Measurements from ENCODE around the gene TPM1. TPM values are rescaled to one million over a fixed set of nuclear protein-coding genes. Genes with fewer than 3 reads are reported as not detected.

The TPM1 gene
- total RNA-seq, 1 donor from 2014 or later: 11.1 TPM

DNA sequence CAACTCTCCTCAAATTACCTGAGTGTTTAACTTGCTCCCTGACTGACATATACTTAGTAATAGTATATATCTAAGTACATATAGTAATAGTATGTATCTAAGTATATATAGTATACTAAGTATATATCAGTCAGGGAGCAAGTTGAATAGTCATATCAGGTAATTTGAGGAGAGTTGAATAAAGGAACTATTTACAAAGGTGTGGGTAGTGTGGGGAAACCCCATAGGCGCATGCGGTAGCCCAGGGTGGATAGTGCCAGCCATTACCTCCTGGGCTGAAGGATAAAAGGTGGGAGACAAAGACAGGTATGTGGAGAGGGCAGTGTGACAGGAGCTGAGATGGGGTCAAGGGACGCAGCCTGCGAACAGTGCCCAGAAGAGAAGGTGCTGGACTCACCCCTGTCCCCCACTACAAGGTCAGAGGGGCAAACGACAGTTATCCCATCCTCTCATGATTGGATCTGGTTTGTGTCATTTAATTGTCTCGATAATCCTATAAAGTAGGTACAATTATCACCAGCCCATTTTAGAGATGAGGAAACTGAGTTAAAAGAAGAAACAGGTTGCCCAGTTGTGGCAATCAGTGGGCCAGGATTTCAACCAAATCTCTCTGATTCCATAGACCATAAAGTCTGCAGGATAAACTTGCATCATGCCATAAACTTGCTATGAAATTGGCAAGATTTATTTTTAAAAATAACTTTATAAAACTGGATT is 34.1 kb upstream of the TPM1 start:
- no peaks in the 10 kb centered on the region for H3K9me3 Mint-ChIP-seq
- peaks cover 3% of the 10 kb centered on the region for H3K27me3 Mint-ChIP-seq (ENCODE audit: low read depth)
- intact Hi-C loops (cut with micrococcal nuclease): no loop called here
- H3K36me3 Mint-ChIP-seq (ENCODE audit: low read depth): no peaks in the 10 kb centered on the region
- H3K4me3 Mint-ChIP-seq (ENCODE audit: low read depth): no peak overlapping the region
- H3K4me1 Mint-ChIP-seq (ENCODE audit: low read depth): no peaks in the 10 kb centered on the region
- no peak for DNase-seq (ENCODE audit: low spot score)
- H3K27ac Mint-ChIP-seq: no peak overlapping the region

DNA sequence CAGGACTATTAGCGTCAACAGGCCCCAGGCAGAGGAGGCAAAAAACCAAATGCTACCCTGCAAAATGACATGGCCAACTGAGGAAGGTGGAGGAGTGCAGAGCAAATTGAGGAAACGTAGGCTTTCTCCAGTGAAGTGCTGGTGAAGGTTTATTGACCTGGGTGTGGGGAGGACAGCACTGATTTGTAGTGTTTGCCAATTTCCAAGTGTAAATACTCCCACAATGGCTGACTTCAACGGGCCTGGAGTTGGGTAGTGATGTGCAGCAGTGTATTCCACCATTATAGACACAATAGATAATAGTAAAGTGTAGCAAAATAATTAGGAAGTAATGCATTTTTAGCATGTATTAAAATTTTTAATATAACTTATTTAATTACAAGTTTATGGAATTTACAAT is 32.2 kb upstream of the TPM1 start:
- Mint-ChIP-seq H3K4me3 (ENCODE audit: low read depth) (no peak overlapping the region), H3K36me3 (ENCODE audit: low read depth) (no peaks in the 10 kb centered on the region), H3K4me1 (ENCODE audit: low read depth) (no peaks in the 10 kb centered on the region), H3K27me3 (ENCODE audit: low read depth) (peaks cover 3% of the 10 kb centered on the region), H3K9me3 (no peaks in the 10 kb centered on the region), H3K27ac (no peak overlapping the region)
- DNase-seq (ENCODE audit: low spot score): no peak
- intact Hi-C loops (cut with micrococcal nuclease): no loop called here

DNA sequence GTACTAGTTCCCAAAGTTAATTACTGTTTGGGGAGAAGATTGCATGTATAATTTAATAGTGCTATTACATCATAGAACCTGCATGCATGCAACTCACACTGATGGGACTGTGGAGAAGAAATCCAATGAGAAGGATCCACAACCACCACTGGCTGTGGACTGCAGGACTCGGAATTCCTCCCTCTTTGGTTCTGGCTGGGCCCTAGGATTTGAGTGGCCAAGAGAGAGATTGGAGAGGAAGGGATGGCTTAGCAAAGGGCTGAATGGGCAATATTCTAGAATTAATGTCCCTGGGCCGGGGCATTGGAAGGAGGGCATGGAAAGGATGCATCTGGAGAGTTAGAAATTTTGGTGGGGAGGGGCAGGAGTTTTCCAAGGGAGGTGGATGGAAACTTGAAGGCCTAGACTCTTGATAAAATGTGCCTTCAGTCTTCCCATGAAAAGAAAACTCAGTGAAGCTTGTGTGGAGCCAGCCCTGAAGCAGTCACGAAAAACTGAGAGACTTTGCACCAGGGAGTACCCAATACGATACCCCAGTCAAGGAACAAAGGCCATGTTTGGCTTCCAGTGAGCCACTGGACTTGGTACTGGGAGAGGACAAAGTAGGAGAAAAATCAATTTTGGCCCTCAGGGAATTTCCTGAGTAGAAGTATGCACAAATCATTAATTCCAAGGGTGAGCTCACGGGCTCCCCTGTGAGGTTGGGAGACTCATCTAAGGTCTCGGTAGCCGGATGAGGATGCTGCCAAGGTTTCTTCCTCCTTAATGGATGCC is 31.4 kb upstream of the TPM1 start:
- Mint-ChIP-seq H3K4me3 (ENCODE audit: low read depth) (no peak overlapping the region), H3K27me3 (ENCODE audit: low read depth) (peaks cover 3% of the 10 kb centered on the region), H3K4me1 (ENCODE audit: low read depth) (peaks cover 4% of the 10 kb centered on the region), H3K27ac (no peak overlapping the region), H3K9me3 (no peaks in the 10 kb centered on the region), H3K36me3 (ENCODE audit: low read depth) (no peaks in the 10 kb centered on the region)
- DNase-seq (ENCODE audit: low spot score): no peak
- intact Hi-C loops (cut with micrococcal nuclease): no loop called here

DNA sequence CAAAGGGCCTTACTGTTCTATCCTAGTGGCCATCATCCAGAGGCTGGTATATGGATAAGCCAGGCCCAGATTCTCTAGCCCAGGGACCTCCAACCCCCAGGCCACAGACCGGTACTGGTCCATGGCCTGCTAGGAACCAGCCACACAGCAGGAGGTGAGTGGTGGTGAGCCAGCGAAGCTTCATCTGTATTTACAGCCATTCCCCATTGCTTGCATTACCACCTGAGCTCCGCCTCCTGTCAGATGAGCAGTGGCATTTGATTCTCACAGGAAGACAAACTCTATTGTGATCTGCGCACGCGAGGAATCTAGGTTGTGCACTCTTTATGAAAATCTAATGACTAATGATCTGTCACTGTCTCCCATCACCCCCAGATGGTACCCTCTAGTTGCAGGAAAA is 30.1 kb upstream of the TPM1 start:
- no peak for DNase-seq (ENCODE audit: low spot score)
- Mint-ChIP-seq H3K27me3 (ENCODE audit: low read depth) (peaks cover 3% of the 10 kb centered on the region), H3K9me3 (no peaks in the 10 kb centered on the region), H3K4me1 (ENCODE audit: low read depth) (peaks cover 4% of the 10 kb centered on the region), H3K4me3 (ENCODE audit: low read depth) (no peak overlapping the region), H3K36me3 (ENCODE audit: low read depth) (no peaks in the 10 kb centered on the region), H3K27ac (no peak overlapping the region)
- intact Hi-C loops (cut with micrococcal nuclease): no loop called here

DNA sequence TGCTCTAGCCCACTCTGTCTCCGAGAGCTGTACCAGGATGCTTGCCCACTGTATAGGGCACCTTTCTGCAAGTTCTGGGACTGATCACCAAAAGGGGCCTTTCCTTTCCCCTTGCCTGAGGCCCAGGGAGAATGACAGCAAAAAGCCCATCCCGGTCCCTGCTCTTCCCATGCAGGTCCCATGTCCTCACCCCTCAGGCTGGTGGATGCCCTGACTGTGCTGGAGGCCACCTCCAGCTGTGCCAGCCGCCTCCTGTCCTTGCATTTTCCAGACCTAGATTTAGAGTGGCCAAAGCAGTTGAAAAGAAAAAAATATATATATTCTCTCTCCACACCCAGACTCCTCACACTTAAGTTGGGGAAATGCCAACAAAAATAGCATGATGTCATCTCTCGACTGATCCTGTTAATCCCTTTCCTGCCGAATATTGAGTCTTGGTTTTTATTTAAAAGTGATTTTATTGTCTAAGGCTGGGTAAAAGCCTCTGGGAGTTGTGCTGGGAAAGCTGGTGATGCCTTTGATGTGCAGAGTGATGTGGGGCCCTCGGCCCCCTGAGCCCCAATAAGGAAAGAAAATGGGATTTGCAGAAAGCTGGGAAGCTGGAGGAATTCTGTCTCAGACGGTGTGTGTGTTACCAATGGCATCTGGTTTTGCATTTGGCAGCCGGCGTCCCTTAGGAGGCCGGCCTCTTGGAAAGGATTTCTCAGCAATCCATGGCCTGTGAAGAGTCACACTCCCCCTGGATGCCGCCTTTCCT is 29.3 kb upstream of the TPM1 start:
- Mint-ChIP-seq H3K27me3 (ENCODE audit: low read depth) (peaks cover 3% of the 10 kb centered on the region), H3K36me3 (ENCODE audit: low read depth) (no peaks in the 10 kb centered on the region), H3K4me1 (ENCODE audit: low read depth) (peaks cover 4% of the 10 kb centered on the region), H3K9me3 (no peaks in the 10 kb centered on the region), H3K27ac (no peak overlapping the region), H3K4me3 (ENCODE audit: low read depth) (no peak overlapping the region)
- no peak for DNase-seq (ENCODE audit: low spot score)
- intact Hi-C loops (cut with micrococcal nuclease): no loop called here

DNA sequence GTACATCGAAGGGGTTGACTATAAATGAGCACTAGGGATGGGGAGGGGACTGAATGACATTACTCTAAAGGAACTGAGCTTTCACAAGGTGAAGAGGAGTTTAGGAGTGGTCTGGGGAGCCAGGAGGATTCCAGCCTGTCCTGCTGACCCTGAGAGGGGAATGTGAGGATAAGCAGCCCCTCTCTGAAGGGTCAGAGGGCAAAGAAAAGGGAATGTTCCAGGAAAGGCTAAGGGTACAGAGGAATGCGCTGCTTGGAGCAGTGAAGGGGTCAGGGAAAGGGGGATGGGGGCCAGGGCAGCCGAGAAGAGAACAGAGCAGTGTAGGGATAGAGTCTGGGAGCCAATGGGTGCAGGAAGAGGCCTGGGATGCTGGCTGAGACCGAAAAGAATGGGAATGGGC is 28.0 kb upstream of the TPM1 start:
- peaks cover 4% of the 10 kb centered on the region for H3K4me1 Mint-ChIP-seq (ENCODE audit: low read depth)
- H3K27me3 Mint-ChIP-seq (ENCODE audit: low read depth): peaks cover 3% of the 10 kb centered on the region
- H3K27ac Mint-ChIP-seq: no peak overlapping the region
- no peak for DNase-seq (ENCODE audit: low spot score)
- intact Hi-C loops (cut with micrococcal nuclease): no loop called here
- H3K4me3 Mint-ChIP-seq (ENCODE audit: low read depth): no peak overlapping the region
- H3K9me3 Mint-ChIP-seq: no peaks in the 10 kb centered on the region
- no peaks in the 10 kb centered on the region for H3K36me3 Mint-ChIP-seq (ENCODE audit: low read depth)

DNA sequence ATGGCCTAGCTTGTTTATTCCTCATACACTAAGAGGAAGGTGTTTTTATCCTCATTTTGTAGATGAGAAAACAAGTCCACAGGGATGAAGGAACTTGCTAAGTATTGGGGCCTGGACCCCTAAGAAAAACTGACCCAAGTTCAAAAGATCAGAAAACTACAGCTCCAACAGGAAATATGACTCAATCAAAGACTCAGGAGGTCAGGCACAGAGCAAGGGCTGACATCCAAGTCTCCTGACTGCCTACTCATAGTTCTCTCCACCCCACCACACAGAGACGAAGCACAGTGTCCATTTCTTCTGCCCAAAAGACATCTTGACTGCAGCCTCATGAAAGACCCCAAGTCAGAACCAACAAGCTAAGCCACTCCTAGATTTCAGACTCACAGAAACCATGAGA is 26.9 kb upstream of the TPM1 start:
- H3K36me3 Mint-ChIP-seq (ENCODE audit: low read depth): no peaks in the 10 kb centered on the region
- intact Hi-C loops (cut with micrococcal nuclease): no loop called here
- H3K4me3 Mint-ChIP-seq (ENCODE audit: low read depth): no peak overlapping the region
- peaks cover 4% of the 10 kb centered on the region for H3K4me1 Mint-ChIP-seq (ENCODE audit: low read depth)
- no peaks in the 10 kb centered on the region for H3K9me3 Mint-ChIP-seq
- DNase-seq (ENCODE audit: low spot score): no peak
- H3K27ac Mint-ChIP-seq: no peak overlapping the region
- peaks cover 3% of the 10 kb centered on the region for H3K27me3 Mint-ChIP-seq (ENCODE audit: low read depth)

GRCh38 chr15:63016234-63016633 is 26.3 kb upstream of the TPM1 start:
- intact Hi-C loops (cut with micrococcal nuclease): no loop called here
- H3K4me1 Mint-ChIP-seq (ENCODE audit: low read depth): peaks cover 4% of the 10 kb centered on the region
- H3K27ac Mint-ChIP-seq: no peak overlapping the region
- no peaks in the 10 kb centered on the region for H3K9me3 Mint-ChIP-seq
- no peaks in the 10 kb centered on the region for H3K36me3 Mint-ChIP-seq (ENCODE audit: low read depth)
- no peak overlapping the region for H3K4me3 Mint-ChIP-seq (ENCODE audit: low read depth)
- DNase-seq (ENCODE audit: low spot score): no peak
- peaks cover 3% of the 10 kb centered on the region for H3K27me3 Mint-ChIP-seq (ENCODE audit: low read depth)

DNA sequence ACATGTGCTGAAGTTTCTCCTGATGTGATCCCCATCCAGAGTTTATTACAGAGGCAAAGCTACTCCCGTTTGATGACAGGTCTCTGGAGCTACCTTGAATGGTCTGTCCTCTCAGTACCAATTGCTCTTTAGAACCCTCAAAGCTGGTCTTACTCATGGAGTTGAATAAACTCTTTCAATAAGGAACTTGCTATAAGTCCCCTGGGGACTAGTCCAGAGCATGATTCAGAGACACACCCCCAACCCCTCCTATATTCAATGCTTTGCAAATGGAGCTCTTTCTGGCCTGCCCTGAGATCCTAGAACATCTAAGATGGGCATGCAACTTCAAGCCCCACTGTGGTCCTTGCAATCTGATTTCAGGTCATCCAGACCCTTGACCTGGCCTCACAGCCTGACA is 23.9 kb upstream of the TPM1 start:
- Mint-ChIP-seq H3K27ac (no peak overlapping the region), H3K4me1 (ENCODE audit: low read depth) (peaks cover 4% of the 10 kb centered on the region), H3K27me3 (ENCODE audit: low read depth) (peaks cover 7% of the 10 kb centered on the region), H3K36me3 (ENCODE audit: low read depth) (no peaks in the 10 kb centered on the region), H3K9me3 (no peaks in the 10 kb centered on the region), H3K4me3 (ENCODE audit: low read depth) (no peak overlapping the region)
- intact Hi-C loops (cut with micrococcal nuclease): no loop called here
- DNase-seq (ENCODE audit: low spot score): no peak

GRCh38 chr15:63019511-63020109 is 22.9 kb upstream of the TPM1 start:
- no peaks in the 10 kb centered on the region for H3K9me3 Mint-ChIP-seq
- peaks cover 4% of the 10 kb centered on the region for H3K4me1 Mint-ChIP-seq (ENCODE audit: low read depth)
- no peak for DNase-seq (ENCODE audit: low spot score)
- no peaks in the 10 kb centered on the region for H3K36me3 Mint-ChIP-seq (ENCODE audit: low read depth)
- no peak overlapping the region for H3K27ac Mint-ChIP-seq
- H3K27me3 Mint-ChIP-seq (ENCODE audit: low read depth): peaks cover 7% of the 10 kb centered on the region
- intact Hi-C loops (cut with micrococcal nuclease): no loop called here
- H3K4me3 Mint-ChIP-seq (ENCODE audit: low read depth): no peak overlapping the region

DNA sequence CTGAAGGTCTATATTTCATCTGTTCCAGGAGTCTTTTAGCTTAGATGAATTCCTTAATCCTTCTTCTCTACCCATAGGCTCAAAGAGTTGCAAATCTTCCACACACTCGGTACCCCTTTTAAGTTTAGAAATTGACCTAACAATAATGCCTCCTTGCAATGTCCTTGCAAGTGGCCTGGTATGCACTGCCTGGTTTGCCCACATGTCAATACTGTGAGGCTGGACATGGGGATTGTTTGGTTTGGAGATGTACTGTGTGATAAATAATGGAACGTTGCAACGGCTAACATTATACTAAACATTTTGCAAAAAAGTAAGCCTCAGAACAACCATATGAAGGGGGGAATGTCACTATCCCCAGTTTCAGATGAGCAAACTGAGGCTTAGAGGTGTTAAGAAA is 22.4 kb upstream of the TPM1 start:
- Mint-ChIP-seq H3K4me1 (ENCODE audit: low read depth) (peaks cover 4% of the 10 kb centered on the region), H3K27ac (no peak overlapping the region), H3K27me3 (ENCODE audit: low read depth) (peaks cover 11% of the 10 kb centered on the region), H3K36me3 (ENCODE audit: low read depth) (no peaks in the 10 kb centered on the region), H3K9me3 (no peaks in the 10 kb centered on the region), H3K4me3 (ENCODE audit: low read depth) (no peak overlapping the region)
- no peak for DNase-seq (ENCODE audit: low spot score)
- intact Hi-C loops (cut with micrococcal nuclease): no loop called here

DNA sequence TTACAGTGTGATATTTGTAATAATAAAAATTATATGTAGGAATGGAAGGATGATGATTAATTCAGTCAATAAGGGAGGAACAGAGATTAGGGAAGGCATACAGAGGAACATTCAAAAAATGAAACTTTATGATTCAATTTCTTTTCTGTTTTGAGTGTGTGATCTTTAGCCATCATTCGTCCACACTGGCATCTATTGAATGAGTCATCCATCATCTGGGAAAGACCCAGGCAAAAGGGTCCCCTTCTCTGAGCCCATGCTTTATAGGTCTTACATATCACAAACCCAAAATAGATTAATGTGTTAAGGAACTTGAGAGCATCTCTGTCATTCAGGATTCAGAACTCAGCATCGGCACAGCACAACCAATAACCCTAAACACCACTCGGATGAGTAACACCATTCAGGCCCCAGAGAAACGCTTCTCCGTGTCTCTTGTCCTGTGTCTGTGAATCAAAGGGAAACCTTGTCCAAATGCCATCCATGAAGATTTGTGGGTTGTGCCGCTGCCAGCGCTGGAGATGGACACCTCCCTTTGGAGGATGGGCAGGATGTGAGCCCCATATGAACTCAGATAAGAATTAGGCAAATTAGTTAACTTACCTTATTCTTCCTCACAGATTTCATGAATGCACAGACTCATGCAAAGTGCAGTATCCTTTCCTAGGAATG is 21.7 kb upstream of the TPM1 start:
- Mint-ChIP-seq H3K27ac (no peak overlapping the region), H3K36me3 (ENCODE audit: low read depth) (no peaks in the 10 kb centered on the region), H3K9me3 (no peaks in the 10 kb centered on the region), H3K27me3 (ENCODE audit: low read depth) (peaks cover 11% of the 10 kb centered on the region), H3K4me3 (ENCODE audit: low read depth) (no peak overlapping the region), H3K4me1 (ENCODE audit: low read depth) (no peaks in the 10 kb centered on the region)
- DNase-seq (ENCODE audit: low spot score): no peak
- intact Hi-C loops (cut with micrococcal nuclease): no loop called here

Measured in activated T-helper 2 cell treated with anti-CD3 and anti-CD28 coated beads, Interferon-gamma antibody, Interleukin-2, Interleukin-4, amounts not matched to agents 10 μg/mL and 5 μg/mL and 100 μg/mL, durations not matched to agents 14 hours and 24 hours and 36 hours (primary cell).